ENCODE measurements around the gene CDH13. TPM values are rescaled to one million over a fixed set of nuclear protein-coding genes. Genes with fewer than 3 reads are reported as not detected.

CDH13 gene
- polyA plus RNA-seq (2011; rRNA removed) (86.2 and 113 TPM in 2 replicates), polyA minus RNA-seq (2011; rRNA and poly(A)+ RNA removed) (36.6 and 48.7 TPM in 2 replicates)

DNA sequence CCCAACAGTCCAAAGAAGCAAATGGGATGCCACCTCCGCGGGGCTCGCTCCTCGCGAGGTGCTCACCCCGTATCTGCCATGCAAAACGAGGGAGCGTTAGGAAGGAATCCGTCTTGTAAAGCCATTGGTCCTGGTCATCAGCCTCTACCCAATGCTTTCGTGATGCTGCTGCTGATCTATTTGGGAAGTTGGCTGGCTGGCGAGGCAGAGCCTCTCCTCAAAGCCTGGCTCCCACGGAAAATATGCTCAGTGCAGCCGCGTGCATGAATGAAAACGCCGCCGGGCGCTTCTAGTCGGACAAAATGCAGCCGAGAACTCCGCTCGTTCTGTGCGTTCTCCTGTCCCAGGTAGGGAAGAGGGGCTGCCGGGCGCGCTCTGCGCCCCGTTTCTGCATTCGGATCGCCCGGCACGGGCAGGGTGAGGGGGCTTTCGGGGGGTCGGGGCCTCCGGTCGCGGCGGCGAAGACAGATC lies at the start of gene CDH13:
Gene CDH13 (plus strand): TSS at position 179 of the 471 bp plus-strand sequence.
- TF ChIP-seq, protein P1, sequence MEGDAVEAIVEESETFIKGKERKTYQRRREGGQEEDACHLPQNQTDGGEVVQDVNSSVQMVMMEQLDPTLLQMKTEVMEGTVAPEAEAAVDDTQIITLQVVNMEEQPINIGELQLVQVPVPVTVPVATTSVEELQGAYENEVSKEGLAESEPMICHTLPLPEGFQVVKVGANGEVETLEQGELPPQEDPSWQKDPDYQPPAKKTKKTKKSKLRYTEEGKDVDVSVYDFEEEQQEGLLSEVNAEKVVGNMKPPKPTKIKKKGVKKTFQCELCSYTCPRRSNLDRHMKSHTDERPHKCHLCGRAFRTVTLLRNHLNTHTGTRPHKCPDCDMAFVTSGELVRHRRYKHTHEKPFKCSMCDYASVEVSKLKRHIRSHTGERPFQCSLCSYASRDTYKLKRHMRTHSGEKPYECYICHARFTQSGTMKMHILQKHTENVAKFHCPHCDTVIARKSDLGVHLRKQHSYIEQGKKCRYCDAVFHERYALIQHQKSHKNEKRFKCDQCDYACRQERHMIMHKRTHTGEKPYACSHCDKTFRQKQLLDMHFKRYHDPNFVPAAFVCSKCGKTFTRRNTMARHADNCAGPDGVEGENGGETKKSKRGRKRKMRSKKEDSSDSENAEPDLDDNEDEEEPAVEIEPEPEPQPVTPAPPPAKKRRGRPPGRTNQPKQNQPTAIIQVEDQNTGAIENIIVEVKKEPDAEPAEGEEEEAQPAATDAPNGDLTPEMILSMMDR (IDR thresholded peaks at IDR 0.05; ENCODE audit: insufficient read depth, low read depth, low read length), result no peak

DNA sequence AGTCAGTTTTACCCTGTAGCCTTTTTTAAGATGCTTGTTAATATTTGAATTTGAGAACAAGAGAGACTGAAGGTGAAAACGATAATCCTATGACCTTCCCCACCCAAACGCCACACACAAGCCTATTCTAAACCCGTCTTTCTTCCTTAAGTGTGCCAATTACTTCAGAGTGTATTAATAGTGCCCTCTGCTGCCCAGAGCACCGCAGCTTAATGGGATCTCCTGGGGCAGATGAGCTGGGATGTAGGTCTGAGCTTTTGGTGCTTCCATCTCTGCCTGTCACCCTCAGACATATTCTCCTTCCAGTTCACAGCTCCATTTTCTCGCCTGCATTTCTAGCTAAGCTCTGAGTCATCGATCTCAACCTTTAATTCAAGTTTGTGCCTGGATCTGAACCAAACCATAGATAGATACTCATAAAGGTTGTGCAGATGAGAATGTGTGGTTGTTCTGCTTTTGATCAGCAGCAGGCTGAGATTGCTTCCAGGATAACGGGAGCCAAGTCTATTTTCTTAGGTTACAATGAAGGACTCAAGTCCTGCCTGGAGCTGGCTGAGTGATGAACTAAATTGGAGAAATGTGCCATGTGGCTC lies 46.4 kb upstream of the CDH13 start:
- DNase-seq (ENCODE audit: low read depth), result no peak
- CTCF ChIA-PET, result interaction anchor here (0.6 kb wide), 2 partner anchors 243 to 316 kb away, joined by 3 read pairs; no protein-coding TSS in a partner anchor

More for the DNA sequence above, at the start of gene CDH13:
- CTCF ChIA-PET, result interaction anchor here (0.8 to 1.0 kb wide), 2 partner anchors 20 to 25 kb away, joined by 3 read pairs; no protein-coding TSS in a partner anchor
- no peak for DNase-seq (ENCODE audit: low read depth)
- H3K36me3 ChIP-seq (ENCODE audit: control insufficient read depth, insufficient read depth, low read length), result no peaks in the 10 kb centered on the region
- peaks cover 11% of the 10 kb centered on the region for H3K27me3 ChIP-seq (ENCODE audit: control insufficient read depth, insufficient read depth, low read length)
- POLR2A ChIA-PET, result no interaction called here
- H3K4me3 ChIP-seq (ENCODE audit: low read depth, low read length), result peak within 1 kb of the TSS; percentile 63

DNA sequence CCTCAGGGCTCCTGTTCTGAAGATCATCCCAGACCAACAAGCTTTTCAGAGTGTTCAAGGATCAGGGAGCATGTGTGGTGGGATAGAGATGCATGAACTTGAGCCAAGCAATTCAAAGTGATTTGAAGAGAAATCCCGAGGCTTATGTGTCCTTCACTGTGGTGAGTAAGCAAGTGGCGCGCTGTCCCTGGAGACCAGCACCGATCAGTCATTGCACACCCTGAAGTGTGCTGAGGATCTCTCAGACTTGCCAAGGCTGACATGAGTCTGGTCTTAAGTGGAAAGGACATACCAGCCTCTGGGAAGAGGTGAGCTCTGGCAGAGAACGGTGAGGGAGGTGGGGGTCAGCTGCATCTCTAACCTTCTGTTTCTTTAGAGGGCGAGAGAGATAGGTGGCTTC lies 43.8 kb upstream of the CDH13 start:
- POLR2A ChIA-PET, result no interaction called here
- CTCF ChIA-PET, result interaction anchor here (1.7 kb wide), 1 partner anchor 14 kb away, joined by 4 read pairs; no protein-coding TSS in a partner anchor
- no peak for DNase-seq (ENCODE audit: low read depth)

More for the DNA sequence above, 46.4 kb upstream of the CDH13 start:
- POLR2A ChIA-PET, result no interaction called here
- TF ChIP-seq, protein P1 (IDR thresholded peaks at IDR 0.05; ENCODE audit: insufficient read depth, low read depth, low read length), result peak; percentile 21; the same call in 1 of the 2 replicates
- Histone ChIP-seq H3K4me3 (ENCODE audit: low read depth, low read length) (no peak overlapping the region), H3K27me3 (ENCODE audit: control insufficient read depth, insufficient read depth, low read length) (no peaks in the 10 kb centered on the region), H3K36me3 (ENCODE audit: control insufficient read depth, insufficient read depth, low read length) (no peaks in the 10 kb centered on the region)

DNA sequence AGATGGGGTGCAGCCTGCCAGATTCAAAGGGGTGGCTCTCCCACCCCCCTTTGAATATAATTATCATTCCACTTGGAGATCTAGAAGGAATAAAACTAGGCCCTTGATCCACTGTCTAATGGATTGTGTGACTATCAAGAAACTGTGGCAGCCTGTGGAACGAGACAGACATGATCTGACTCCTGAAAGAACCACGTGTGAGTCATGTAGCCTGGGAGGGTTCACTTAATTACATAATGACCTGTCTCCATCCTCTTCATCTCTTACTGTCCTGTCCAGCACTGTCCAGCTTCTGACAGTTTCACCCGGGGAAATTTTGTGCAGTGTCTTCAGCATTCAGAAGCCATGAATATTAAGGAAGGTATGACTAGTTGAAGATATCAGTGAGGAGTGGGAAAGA lies 43.3 kb upstream of the CDH13 start:
- DNase-seq (ENCODE audit: low read depth), result no peak
- ChIA-PET CTCF (no interaction called here), POLR2A (no interaction called here)

More for the DNA sequence above, 43.8 kb upstream of the CDH13 start:
- TF ChIP-seq, protein P1 (IDR thresholded peaks at IDR 0.05; ENCODE audit: insufficient read depth, low read depth, low read length), result no peak
- Histone ChIP-seq H3K27me3 (ENCODE audit: control insufficient read depth, insufficient read depth, low read length) (no peaks in the 10 kb centered on the region), H3K36me3 (ENCODE audit: control insufficient read depth, insufficient read depth, low read length) (no peaks in the 10 kb centered on the region), H3K4me3 (ENCODE audit: low read depth, low read length) (no peak overlapping the region)

DNA sequence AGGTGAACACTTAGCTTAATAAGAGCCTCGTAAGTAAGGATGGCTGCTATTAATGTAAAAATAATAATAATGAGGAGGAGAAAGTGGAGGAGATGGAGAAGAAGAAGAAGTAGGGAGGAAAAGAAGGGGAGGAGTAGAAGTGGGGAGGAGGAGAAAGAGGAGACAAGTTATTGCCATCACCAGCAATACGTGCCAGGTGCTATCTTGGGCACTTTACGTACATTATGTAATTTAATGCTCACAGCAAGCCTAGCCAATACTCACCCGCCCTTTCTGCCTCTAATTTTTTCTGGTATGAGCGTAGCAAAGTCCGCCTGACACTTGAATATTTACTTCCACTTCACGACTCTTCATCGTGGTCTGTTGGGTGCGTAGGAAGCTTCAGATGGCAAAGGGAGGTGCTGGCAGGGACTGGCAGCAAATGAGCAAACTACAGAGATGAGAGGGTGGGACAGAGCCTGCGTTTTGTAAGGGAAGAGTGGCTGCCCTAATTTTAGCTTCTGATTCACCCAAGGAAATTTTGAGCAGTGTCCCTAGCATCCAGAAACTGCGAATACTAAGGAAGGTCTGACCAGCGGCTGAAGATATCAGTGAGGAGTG lies 42.1 kb upstream of the CDH13 start:
- Histone ChIP-seq H3K36me3 (ENCODE audit: control insufficient read depth, insufficient read depth, low read length) (no peaks in the 10 kb centered on the region), H3K27me3 (ENCODE audit: control insufficient read depth, insufficient read depth, low read length) (no peaks in the 10 kb centered on the region), H3K4me3 (ENCODE audit: low read depth, low read length) (no peak overlapping the region)
- ChIA-PET CTCF (interaction anchor here (0.6 to 1.4 kb wide), 2 partner anchors 10 to 153 kb away, joined by 3 to 4 read pairs; no protein-coding TSS in a partner anchor), POLR2A (no interaction called here)
- TF ChIP-seq, protein P1 (IDR thresholded peaks at IDR 0.05; ENCODE audit: insufficient read depth, low read depth, low read length), result no peak
- no peak for DNase-seq (ENCODE audit: low read depth)

More for the DNA sequence above, 43.3 kb upstream of the CDH13 start:
- TF ChIP-seq, protein P1 (IDR thresholded peaks at IDR 0.05; ENCODE audit: insufficient read depth, low read depth, low read length), result no peak
- Histone ChIP-seq H3K27me3 (ENCODE audit: control insufficient read depth, insufficient read depth, low read length) (no peaks in the 10 kb centered on the region), H3K4me3 (ENCODE audit: low read depth, low read length) (no peak overlapping the region), H3K36me3 (ENCODE audit: control insufficient read depth, insufficient read depth, low read length) (no peaks in the 10 kb centered on the region)
